SK-N-SH (cell line): ENCODE results near the gene ATG9A.

Experiments used
- EZH2phosphoT487 ChIP-seq: fragments of 200-600 bp; sonication (generic); IDR thresholded peaks from 2 replicates; pipeline ENCODE4 v1.6.1; 2017; ENCODE audit warnings: low read depth, mixed run types, mild to moderate bottlenecking, antibody characterized with exemption, moderate library complexity, borderline replicate concordance
- JUND ChIP-seq: IDR thresholded peaks from 2 replicates; pipeline ENCODE4 v1.4.0; 2012
- MEF2A ChIP-seq: IDR thresholded peaks from 2 replicates; pipeline ENCODE4 v1.4.0; 2012; ENCODE audit warnings: low read depth, borderline replicate concordance
- NFIC ChIP-seq: IDR thresholded peaks from 2 replicates; pipeline ENCODE4 v1.4.0; 2012; ENCODE audit warnings: borderline replicate concordance
- POLR2AphosphoS5 ChIP-seq: IDR thresholded peaks from 2 replicates; pipeline ENCODE4 v1.6.1; 2012; ENCODE audit warnings: low read depth, low read length
- RCOR1 ChIP-seq: fragments of 150-350 bp; IDR thresholded peaks from 2 replicates; pipeline ENCODE4 v1.6.1; 2017; ENCODE audit warnings: antibody characterized with exemption, low read length
- RFX5 ChIP-seq: IDR thresholded peaks from 2 replicates; pipeline ENCODE4 v1.6.1; 2012; ENCODE audit warnings: mild to moderate bottlenecking, improper control_type of control experiment, low read length
- TAF1 ChIP-seq: IDR thresholded peaks from 2 replicates; pipeline ENCODE4 v1.6.1; 2012; ENCODE audit warnings: low read depth, mild to moderate bottlenecking, low read length, moderate library complexity, borderline replicate concordance
- YY1 ChIP-seq: IDR thresholded peaks from 2 replicates; pipeline ENCODE4 v1.4.0; 2012; ENCODE audit warnings: low read depth, mild to moderate bottlenecking
- TF ChIP-seq, protein P1 (sequence below): IDR thresholded peaks from 2 replicates; pipeline ENCODE4 v1.6.1; 2012; ENCODE audit warnings: mild to moderate bottlenecking, low read depth, low read length, moderate library complexity
- TF ChIP-seq, protein P2 (sequence below): IDR thresholded peaks from 2 replicates; pipeline ENCODE4 v1.4.0; 2012; ENCODE audit warnings: low read depth
- TF ChIP-seq, protein P3 (sequence below): fragments of 200-600 bp; sonication (generic); IDR thresholded peaks from 2 replicates; pipeline ENCODE4 v1.6.1; 2017; ENCODE audit warnings: antibody characterized with exemption, mild to moderate bottlenecking, moderate library complexity

DNA sequence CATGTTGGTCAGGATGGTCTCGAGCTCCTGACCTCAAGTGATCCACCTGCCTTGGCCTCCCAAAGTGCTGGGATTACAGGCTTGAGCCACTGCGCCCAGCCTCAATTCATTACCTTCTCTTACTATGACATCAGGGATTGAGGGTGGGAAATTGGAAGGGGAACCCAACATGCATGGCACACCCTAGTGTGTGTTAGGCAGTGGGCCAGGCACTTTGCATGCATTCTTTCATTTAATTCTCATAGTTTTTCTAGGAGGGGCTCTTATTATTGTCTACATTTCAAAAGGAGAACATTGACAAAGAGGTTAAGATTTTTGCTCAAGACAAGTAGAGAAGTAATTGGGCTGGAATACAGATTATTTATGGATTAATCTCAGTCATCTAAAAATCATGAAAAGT lies 38.9 kb upstream of the ATG9A start:
- TF ChIP-seq, protein P1, sequence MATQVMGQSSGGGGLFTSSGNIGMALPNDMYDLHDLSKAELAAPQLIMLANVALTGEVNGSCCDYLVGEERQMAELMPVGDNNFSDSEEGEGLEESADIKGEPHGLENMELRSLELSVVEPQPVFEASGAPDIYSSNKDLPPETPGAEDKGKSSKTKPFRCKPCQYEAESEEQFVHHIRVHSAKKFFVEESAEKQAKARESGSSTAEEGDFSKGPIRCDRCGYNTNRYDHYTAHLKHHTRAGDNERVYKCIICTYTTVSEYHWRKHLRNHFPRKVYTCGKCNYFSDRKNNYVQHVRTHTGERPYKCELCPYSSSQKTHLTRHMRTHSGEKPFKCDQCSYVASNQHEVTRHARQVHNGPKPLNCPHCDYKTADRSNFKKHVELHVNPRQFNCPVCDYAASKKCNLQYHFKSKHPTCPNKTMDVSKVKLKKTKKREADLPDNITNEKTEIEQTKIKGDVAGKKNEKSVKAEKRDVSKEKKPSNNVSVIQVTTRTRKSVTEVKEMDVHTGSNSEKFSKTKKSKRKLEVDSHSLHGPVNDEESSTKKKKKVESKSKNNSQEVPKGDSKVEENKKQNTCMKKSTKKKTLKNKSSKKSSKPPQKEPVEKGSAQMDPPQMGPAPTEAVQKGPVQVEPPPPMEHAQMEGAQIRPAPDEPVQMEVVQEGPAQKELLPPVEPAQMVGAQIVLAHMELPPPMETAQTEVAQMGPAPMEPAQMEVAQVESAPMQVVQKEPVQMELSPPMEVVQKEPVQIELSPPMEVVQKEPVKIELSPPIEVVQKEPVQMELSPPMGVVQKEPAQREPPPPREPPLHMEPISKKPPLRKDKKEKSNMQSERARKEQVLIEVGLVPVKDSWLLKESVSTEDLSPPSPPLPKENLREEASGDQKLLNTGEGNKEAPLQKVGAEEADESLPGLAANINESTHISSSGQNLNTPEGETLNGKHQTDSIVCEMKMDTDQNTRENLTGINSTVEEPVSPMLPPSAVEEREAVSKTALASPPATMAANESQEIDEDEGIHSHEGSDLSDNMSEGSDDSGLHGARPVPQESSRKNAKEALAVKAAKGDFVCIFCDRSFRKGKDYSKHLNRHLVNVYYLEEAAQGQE = no peak
- TF ChIP-seq YY1 = no peak
- TF ChIP-seq, protein P2, sequence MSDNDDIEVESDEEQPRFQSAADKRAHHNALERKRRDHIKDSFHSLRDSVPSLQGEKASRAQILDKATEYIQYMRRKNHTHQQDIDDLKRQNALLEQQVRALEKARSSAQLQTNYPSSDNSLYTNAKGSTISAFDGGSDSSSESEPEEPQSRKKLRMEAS = no peak
- TF ChIP-seq, protein P3, sequence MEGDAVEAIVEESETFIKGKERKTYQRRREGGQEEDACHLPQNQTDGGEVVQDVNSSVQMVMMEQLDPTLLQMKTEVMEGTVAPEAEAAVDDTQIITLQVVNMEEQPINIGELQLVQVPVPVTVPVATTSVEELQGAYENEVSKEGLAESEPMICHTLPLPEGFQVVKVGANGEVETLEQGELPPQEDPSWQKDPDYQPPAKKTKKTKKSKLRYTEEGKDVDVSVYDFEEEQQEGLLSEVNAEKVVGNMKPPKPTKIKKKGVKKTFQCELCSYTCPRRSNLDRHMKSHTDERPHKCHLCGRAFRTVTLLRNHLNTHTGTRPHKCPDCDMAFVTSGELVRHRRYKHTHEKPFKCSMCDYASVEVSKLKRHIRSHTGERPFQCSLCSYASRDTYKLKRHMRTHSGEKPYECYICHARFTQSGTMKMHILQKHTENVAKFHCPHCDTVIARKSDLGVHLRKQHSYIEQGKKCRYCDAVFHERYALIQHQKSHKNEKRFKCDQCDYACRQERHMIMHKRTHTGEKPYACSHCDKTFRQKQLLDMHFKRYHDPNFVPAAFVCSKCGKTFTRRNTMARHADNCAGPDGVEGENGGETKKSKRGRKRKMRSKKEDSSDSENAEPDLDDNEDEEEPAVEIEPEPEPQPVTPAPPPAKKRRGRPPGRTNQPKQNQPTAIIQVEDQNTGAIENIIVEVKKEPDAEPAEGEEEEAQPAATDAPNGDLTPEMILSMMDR = no peak
- TF ChIP-seq TAF1 = no peak
- TF ChIP-seq RFX5 = no peak
- no peak for TF ChIP-seq POLR2AphosphoS5
- TF ChIP-seq JUND = no peak
- no peak for TF ChIP-seq EZH2phosphoT487
- TF ChIP-seq RCOR1 = no peak
- no peak for TF ChIP-seq MEF2A
- no peak for TF ChIP-seq NFIC
